Measurements from ENCODE around the gene CLASP2. TPM values are rescaled to one million over a fixed set of nuclear protein-coding genes. Genes with fewer than 3 reads are reported as not detected.
"Not testable (repeated sequence)": the region's sequence is repeated elsewhere in the genome, so short reads cannot be mapped to it uniquely, and the experiment has no call there.

Gene CLASP2
- total and polyA plus RNA-seq, 5 donors, result 15.8 to 77.1 (median 65.3) TPM

GRCh38 chr3:33453331-33453761 is 264.7 kb downstream of the CLASP2 start:
- H3K9me3 ChIP-seq (ENCODE audit: control insufficient read depth, low read length), result no peaks in the 10 kb centered on the region
- ATAC-seq (no peak), DNase-seq (no peak)
- no peaks in the 10 kb centered on the region for H3K27me3 ChIP-seq (ENCODE audit: control insufficient read depth, insufficient read depth)
- H3K4me1 ChIP-seq (ENCODE audit: control insufficient read depth, insufficient read depth, low read length), result no peaks in the 10 kb centered on the region
- no peak overlapping the region for H3K27ac ChIP-seq (ENCODE audit: low read length)
- intact Hi-C loops (cut with DNase I), result no loop called here
- H3K4me3 ChIP-seq (ENCODE audit: low read length), result no peak overlapping the region
- WGBS, result 96% methylated on average over 19 of the region's 19 CpGs

GRCh38 chr3:33451994-33452393 is 266.1 kb downstream of the CLASP2 start:
- WGBS, result 85% methylated on average over 1 of the region's 1 CpG
- H3K4me3 ChIP-seq (ENCODE audit: low read length); intact Hi-C loops (cut with DNase I); H3K4me1 ChIP-seq (ENCODE audit: control insufficient read depth, insufficient read depth, low read length); DNase-seq; H3K27me3 ChIP-seq (ENCODE audit: control insufficient read depth, insufficient read depth); H3K27ac ChIP-seq (ENCODE audit: low read length); ATAC-seq; H3K9me3 ChIP-seq (ENCODE audit: control insufficient read depth, low read length): not testable (repeated sequence)

GRCh38 chr3:33447958-33448357 is 270.1 kb downstream of the CLASP2 start:
- Histone ChIP-seq H3K27ac (ENCODE audit: low read length) (no peak overlapping the region), H3K4me1 (ENCODE audit: control insufficient read depth, insufficient read depth, low read length) (no peaks in the 10 kb centered on the region), H3K9me3 (ENCODE audit: control insufficient read depth, low read length) (no peaks in the 10 kb centered on the region), H3K27me3 (ENCODE audit: control insufficient read depth, insufficient read depth) (no peaks in the 10 kb centered on the region), H3K4me3 (ENCODE audit: low read length) (no peak overlapping the region)
- intact Hi-C loops (cut with DNase I), result no loop called here
- ATAC-seq (no peak), DNase-seq (no peak)
- WGBS, result 96% methylated on average over 15 of the region's 15 CpGs

GRCh38 chr3:33447256-33447625 is 270.8 kb downstream of the CLASP2 start:
- intact Hi-C loops (cut with DNase I); DNase-seq; H3K27me3 ChIP-seq (ENCODE audit: control insufficient read depth, insufficient read depth); H3K4me1 ChIP-seq (ENCODE audit: control insufficient read depth, insufficient read depth, low read length); H3K4me3 ChIP-seq (ENCODE audit: low read length); H3K27ac ChIP-seq (ENCODE audit: low read length); H3K9me3 ChIP-seq (ENCODE audit: control insufficient read depth, low read length); ATAC-seq: not testable (repeated sequence)
- 88% methylated on average over 7 of the region's 7 CpGs for WGBS

Other genes with a start within 250 kb of the CLASP2 start
- 100 to 1,000 TPM; 120 to 141 (median 129) TPM for gene PDCD6IP, start 80.4 kb upstream of the CLASP2 start, total RNA-seq
- gene PDCD6IP, start 80.4 kb upstream of the CLASP2 start, polyA plus RNA-seq, result 31.5 TPM

Measured in right cardiac atrium (tissue), 5 donors.